IPS DF 6.9 (cell line): ENCODE data around the gene HECA.
"Not testable (repeated sequence)": the region's sequence is repeated elsewhere in the genome, so short reads cannot be mapped to it uniquely, and the experiment has no call there.

Experiments used
- DNase-seq: peaks from one replicate; pipeline ENCODE4 v3.0.0-alpha.2; 2013; ENCODE audit warnings: low read depth, low spot score
- H3K27ac ChIP-seq: one replicate; pipeline ENCODE4 v1.5.1; 2013; ENCODE audit warnings: low read length, control low read depth
- H3K27me3 ChIP-seq: 2 replicates; pipeline ENCODE4 v1.6.1; 2013; ENCODE audit warnings: mild to moderate bottlenecking, low read length; ENCODE audit not compliant: control insufficient read depth, insufficient read depth
- H3K36me3 ChIP-seq: 2 replicates; pipeline ENCODE4 v1.6.1; 2013; ENCODE audit warnings: low read length; ENCODE audit not compliant: control insufficient read depth, insufficient read depth
- H3K4me1 ChIP-seq: 2 replicates; pipeline ENCODE4 v1.6.1; 2013; ENCODE audit warnings: low read length; ENCODE audit not compliant: control insufficient read depth, insufficient read depth
- H3K4me3 ChIP-seq: 2 replicates; pipeline ENCODE4 v1.5.1; 2013; ENCODE audit warnings: mild to moderate bottlenecking, low read length
- H3K9me3 ChIP-seq: 2 replicates; pipeline ENCODE4 v1.6.1; 2013; ENCODE audit warnings: low read length, inconsistent platforms; ENCODE audit not compliant: control insufficient read depth, insufficient read depth
- WGBS: extraction: QIAGEN DNeasy Blood & Tissue Kit; methylation state at CpG from one replicate; pipeline ENCODE4 v1.1.7; 2013; ENCODE audit warnings: mixed read lengths, missing lambda C conversion rate; ENCODE audit not compliant: insufficient read length, insufficient coverage; 5-methylcytosine and 5-hydroxymethylcytosine counted together

Gene HECA

DNA sequence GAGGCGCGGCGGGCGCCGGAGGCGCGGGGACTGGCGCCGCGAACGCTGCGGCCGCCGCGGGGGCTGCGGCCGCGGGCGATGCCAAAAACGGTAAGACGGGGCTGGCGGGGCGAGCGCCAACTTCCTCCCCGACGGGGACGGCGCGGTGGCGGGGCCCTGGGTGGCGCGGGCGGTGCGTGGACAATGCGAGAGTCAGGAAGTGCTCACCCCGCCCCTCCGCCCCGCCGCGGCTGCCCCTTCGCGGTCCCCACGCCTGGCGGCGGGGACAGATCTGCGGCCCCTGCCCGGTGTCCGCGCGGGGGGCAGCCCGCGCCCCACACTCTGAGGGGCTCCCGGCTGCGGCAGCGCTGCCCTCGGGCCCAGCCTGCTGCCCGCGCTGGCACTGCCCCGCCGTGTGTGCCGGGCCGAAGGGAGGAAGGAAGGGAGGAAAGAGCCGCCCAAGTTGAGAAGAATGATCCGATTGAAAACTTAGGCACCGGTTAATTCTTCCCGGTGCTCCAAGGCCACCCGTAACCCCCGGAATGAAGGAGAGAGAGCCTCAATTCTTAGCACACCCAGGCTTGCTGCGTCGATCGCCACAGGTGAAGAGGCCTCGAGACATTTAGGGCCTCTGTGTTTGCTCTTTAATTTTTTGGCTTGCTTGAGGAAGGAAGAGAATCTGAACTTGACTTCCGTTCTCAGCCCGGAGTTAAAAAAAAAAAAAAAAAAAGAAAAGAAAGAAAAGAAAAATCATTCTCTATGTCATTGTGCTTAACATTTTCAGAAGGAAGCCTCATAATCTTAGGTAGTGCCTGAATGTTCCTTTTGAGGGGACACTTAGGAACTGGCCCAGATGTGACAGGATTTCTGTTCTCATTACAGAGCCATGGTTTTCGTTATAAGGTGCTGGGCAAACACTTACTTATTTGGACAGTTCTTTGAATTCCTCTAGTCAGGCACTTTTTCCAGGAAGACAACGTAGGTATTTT, 982 bp downstream of the HECA start:
- no peaks in the 10 kb centered on the region for H3K9me3 ChIP-seq
- DNase-seq = no peak
- H3K27ac ChIP-seq = no peak overlapping the region
- H3K4me1 ChIP-seq = no peaks in the 10 kb centered on the region
- H3K27me3 ChIP-seq = no peaks in the 10 kb centered on the region
- no peaks in the 10 kb centered on the region for H3K36me3 ChIP-seq
- WGBS = no CpG with 5 or more reads among the region's 76 CpGs
- H3K4me3 ChIP-seq = peak overlapping the region; percentile 78

GRCh38 chr6:139137706-139138105, 2.8 kb downstream of the HECA start:
- no peak for DNase-seq
- H3K4me3 ChIP-seq = no peak overlapping the region
- H3K27ac ChIP-seq = no peak overlapping the region
- WGBS = no CpG with 5 or more reads among the region's 2 CpGs
- H3K4me1 ChIP-seq = no peaks in the 10 kb centered on the region
- H3K27me3 ChIP-seq = no peaks in the 10 kb centered on the region
- H3K9me3 ChIP-seq = no peaks in the 10 kb centered on the region
- no peaks in the 10 kb centered on the region for H3K36me3 ChIP-seq

DNA sequence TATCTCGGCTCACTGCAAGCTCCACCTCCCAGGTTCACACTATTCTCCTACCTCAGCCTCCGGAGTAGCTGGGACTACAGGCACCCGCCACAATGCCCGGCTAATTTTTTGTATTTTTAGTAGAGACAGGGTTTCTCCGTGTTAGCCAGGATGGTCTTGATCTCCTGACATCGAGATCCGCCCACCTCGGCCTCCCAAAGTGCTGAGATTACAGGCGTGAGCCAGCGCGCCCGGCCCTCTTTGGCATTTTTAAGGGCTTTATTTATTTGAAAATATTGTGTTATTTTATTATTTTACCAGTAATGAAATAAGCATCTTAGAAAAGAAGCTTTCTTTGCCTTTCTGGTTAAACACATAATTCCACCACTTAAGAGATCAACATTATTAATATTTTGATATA, 6.0 kb downstream of the HECA start:
- not testable (repeated sequence) for H3K27ac ChIP-seq, H3K4me3 ChIP-seq, H3K36me3 ChIP-seq, H3K27me3 ChIP-seq, H3K4me1 ChIP-seq, H3K9me3 ChIP-seq, DNase-seq
- WGBS = no CpG with 5 or more reads among the region's 12 CpGs

DNA sequence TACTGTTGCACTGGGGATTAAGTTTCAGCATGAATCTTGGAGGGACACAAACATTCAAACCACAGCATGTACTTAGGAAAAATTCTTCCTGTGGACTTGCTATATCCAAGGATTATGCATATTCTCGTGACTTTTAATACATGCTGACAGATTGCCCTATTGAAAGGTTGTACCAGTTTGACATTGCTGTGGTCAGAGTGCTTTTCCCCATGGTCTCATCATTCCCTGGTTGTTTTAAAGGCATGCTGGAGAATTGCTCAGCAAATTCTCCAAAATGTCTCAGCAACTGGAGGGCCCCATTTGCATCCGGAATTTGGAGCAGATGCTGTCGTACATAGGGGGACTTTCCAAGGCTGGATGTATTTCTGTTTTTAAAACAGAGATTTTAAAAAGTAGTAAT, 7.4 kb downstream of the HECA start:
- no peaks in the 10 kb centered on the region for H3K36me3 ChIP-seq

DNA sequence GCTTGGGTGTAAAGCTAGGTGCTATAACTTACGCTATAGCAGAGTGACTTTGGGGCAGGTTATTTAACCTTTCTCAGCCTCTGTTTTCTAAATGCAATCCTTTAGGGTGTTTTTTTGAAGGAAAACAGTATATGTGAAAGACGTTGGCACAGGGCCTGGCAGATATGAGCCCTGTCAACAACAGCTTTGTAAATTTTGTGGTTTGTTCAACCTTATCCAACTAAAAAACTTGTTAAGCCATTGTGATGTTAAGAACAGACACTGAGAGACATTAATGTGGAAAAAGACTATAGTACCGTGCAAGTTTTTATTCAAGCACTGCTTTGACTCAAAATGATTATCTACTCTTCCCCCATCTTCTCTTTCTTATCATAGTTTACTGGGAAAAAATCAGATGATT, 8.2 kb downstream of the HECA start:
- H3K36me3 ChIP-seq = no peaks in the 10 kb centered on the region
- no CpG with 5 or more reads among the region's 3 CpGs for WGBS
- DNase-seq = no peak
- no peak overlapping the region for H3K4me3 ChIP-seq
- H3K9me3 ChIP-seq = no peaks in the 10 kb centered on the region
- H3K27me3 ChIP-seq = no peaks in the 10 kb centered on the region
- 0 out of 2 replicates have a peak, but pooled peaks cover 1% of the 10 kb centered on the region for H3K4me1 ChIP-seq
- H3K27ac ChIP-seq = no peak overlapping the region

More for the DNA sequence above, 7.4 kb downstream of the HECA start:
- no peaks in the 10 kb centered on the region for H3K27me3 ChIP-seq
- 0 out of 2 replicates have a peak, but pooled peaks cover 1% of the 10 kb centered on the region for H3K4me1 ChIP-seq
- no peak for DNase-seq
- H3K27ac ChIP-seq = no peak overlapping the region
- no peaks in the 10 kb centered on the region for H3K9me3 ChIP-seq
- WGBS = no CpG with 5 or more reads among the region's 3 CpGs
- no peak overlapping the region for H3K4me3 ChIP-seq

- DNase-seq = no peak
- WGBS = no CpG with 5 or more reads among the region's 4 CpGs
- H3K4me3 ChIP-seq = no peak overlapping the region
These were observed 9.7 kb downstream of the HECA start for GRCh38 chr6:139144490-139145085.

GRCh38 chr6:139145661-139146060, 10.8 kb downstream of the HECA start:
- no peak overlapping the region for H3K4me3 ChIP-seq
- no peaks in the 10 kb centered on the region for H3K9me3 ChIP-seq
- 0 out of 2 replicates have a peak, but pooled peaks cover 1% of the 10 kb centered on the region for H3K4me1 ChIP-seq
- WGBS = 99% methylated on average over 2 of the region's 3 CpGs
- DNase-seq = no peak
- H3K36me3 ChIP-seq = no peaks in the 10 kb centered on the region
- no peaks in the 10 kb centered on the region for H3K27me3 ChIP-seq
- H3K27ac ChIP-seq = no peak overlapping the region

More at GRCh38 chr6:139144490-139145085, 9.7 kb downstream of the HECA start:
- Histone ChIP-seq H3K27ac (no peak overlapping the region), H3K4me1 (0 out of 2 replicates have a peak, but pooled peaks cover 1% of the 10 kb centered on the region), H3K27me3 (no peaks in the 10 kb centered on the region), H3K9me3 (no peaks in the 10 kb centered on the region), H3K36me3 (no peaks in the 10 kb centered on the region)

GRCh38 chr6:139146317-139146726, 11.4 kb downstream of the HECA start:
- no peak overlapping the region for H3K4me3 ChIP-seq
- no CpG with 5 or more reads among the region's 5 CpGs for WGBS

DNA sequence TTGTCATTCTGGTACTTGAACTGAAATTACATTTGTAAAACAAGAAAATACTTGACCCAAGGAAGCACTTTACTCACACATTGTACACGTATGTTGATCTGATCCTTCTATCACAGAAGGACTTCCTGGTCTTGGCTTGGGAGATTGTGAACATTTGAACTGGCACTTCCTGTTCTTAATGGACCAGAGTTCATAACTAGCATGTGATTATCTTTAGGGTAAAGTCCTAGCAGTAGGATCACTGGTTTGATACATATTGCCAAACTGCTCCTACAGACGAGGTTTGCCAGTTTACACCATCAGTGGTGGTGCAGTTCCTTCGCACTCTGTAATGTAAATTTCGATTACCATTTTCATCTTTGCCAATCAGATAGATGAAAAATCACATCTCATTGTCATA, 12.7 kb downstream of the HECA start:
- H3K4me3 ChIP-seq = no peak overlapping the region
- no peak for DNase-seq
- no peak overlapping the region for H3K27ac ChIP-seq
- 0 out of 2 replicates have a peak, but pooled peaks cover 1% of the 10 kb centered on the region for H3K4me1 ChIP-seq
- no CpG with 5 or more reads among the region's 4 CpGs for WGBS
- H3K27me3 ChIP-seq = no peaks in the 10 kb centered on the region
- H3K9me3 ChIP-seq = no peaks in the 10 kb centered on the region
- no peaks in the 10 kb centered on the region for H3K36me3 ChIP-seq

More at GRCh38 chr6:139146317-139146726, 11.4 kb downstream of the HECA start:
- Histone ChIP-seq H3K27ac (no peak overlapping the region), H3K27me3 (no peaks in the 10 kb centered on the region), H3K36me3 (no peaks in the 10 kb centered on the region), H3K9me3 (no peaks in the 10 kb centered on the region), H3K4me1 (0 out of 2 replicates have a peak, but pooled peaks cover 1% of the 10 kb centered on the region)
- DNase-seq = no peak

- no peaks in the 10 kb centered on the region for H3K9me3 ChIP-seq
- H3K27me3 ChIP-seq = no peaks in the 10 kb centered on the region
- no peak overlapping the region for H3K4me3 ChIP-seq
- H3K27ac ChIP-seq = no peak overlapping the region
- no peak for DNase-seq
- no peaks in the 10 kb centered on the region for H3K36me3 ChIP-seq
- 0 out of 2 replicates have a peak, but pooled peaks cover 1% of the 10 kb centered on the region for H3K4me1 ChIP-seq
- no CpG with 5 or more reads among the region's 7 CpGs for WGBS
These were observed 13.8 kb downstream of the HECA start for GRCh38 chr6:139148557-139149235.
